ENCODE results near the gene GULP1.
"Not testable (repeated sequence)": the region's sequence is repeated elsewhere in the genome, so short reads cannot be mapped to it uniquely, and the experiment has no call there.

GULP1 gene

DNA sequence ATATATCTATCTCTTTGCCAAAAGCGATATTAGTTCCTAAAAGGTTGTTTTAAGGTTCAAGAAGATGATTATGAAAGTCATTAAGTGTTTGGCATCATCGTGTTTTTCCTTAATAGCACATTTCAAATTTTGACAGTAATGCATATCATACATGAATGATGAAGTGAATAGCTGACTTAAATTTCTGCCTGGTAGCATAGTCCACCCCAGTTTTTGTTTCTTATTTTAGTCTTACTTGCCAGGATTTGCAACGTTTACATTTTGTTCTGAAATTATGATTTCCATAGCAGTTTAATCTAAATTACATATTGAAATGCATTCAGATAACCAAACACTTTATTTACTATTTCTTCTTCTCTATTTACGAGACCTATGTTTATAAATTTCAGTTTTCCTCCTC, 201.1 kb downstream of the GULP1 start:
- no peak for DNase-seq

DNA sequence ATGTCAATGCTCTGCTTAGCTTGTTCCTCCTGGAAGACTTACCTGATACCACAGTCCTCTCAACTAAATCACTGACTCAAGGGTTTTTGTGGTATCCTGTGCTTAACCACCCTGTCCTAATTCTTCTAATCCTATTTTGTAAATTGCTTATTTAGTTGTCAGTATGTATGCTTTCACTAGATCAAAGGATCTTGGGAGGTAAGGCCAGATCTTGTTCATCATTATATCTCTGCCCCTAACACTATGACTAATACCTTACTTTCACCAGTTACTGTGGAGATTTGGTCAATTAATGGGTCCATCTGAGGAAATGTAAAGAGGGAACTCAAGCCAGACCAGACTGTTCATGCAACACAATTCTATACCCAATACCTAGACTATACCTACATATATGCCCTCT, 203.2 kb downstream of the GULP1 start:
- no peak for DNase-seq

DNA sequence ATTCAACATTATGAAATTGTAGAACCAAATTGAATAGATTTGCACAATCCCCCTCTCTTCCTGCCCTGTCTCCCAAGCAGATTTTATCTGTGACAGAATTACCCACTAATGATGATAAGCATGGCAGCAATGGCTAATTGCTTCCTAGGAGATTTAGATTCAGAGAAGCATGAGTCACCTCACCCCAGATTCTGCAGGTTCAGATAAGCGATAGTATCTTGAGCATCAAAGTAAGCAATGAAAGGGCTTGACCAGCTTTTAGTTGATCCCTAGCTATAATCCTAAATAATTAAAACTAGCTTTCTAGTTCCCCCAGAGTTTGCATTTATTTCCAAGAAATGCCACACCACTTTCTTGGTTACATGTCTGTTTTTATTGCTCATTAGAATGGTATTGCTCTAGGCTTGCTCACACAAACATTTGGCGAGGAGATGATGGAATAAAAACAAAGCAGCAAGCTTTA, 204.3 kb downstream of the GULP1 start:
- DNase-seq: no peak

DNA sequence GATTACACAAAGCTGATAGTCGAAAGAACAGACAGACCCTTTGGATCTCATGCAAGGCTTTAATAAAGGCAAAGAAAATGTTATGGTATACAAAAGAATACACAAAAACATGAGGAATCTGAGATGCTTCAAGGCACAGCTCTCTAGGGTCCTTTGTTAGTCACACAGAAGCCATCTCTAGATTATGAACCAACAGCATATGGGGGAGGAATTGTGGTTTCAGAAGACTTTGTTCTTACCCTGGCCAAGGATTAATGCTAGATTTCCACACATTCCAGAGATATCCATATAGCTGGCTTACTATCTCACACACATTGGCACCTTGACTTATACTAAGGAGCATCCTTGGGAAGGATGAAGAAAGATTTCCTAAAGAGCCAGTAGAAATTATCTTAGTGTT, 206.1 kb downstream of the GULP1 start:
- DNase-seq: no peak

DNA sequence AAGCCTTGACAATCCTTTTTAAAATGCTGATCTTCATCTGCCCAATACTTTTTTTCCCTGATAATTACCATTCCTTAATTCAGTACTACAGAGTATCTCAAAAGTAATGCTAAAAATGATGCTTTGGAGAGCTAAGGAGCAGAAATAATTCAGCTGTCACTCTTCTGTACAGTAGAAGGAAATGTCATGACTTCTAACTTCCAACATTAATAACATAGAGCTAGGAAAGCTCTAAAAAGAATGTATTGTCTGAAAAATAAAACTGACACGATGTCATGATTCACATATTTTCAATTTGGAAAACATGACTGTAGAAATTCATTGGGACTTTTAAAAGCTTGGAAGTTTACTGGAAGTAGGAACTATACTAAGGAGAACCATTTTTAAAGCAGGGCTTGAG, 212.3 kb downstream of the GULP1 start:
- DNase-seq: no peak

DNA sequence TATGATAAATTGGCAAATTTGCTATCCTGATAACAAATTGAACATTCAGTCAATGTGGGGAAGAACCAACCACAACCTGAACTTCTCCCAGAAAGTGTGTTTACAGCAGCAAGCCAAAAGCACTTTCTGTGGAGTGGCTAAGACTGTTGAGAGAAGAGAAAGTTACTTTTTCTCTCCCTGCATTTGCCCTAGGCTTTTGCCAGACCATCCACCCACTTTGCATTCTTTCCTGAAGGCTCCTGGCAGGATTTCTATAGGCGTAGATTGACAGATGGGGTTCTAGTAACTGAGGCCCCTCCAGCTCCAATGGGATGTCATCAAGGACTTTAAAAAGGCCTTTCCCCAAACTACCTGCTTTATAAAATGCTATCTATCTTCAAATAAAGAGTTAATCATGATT, 215.2 kb downstream of the GULP1 start:
- no peak for DNase-seq

DNA sequence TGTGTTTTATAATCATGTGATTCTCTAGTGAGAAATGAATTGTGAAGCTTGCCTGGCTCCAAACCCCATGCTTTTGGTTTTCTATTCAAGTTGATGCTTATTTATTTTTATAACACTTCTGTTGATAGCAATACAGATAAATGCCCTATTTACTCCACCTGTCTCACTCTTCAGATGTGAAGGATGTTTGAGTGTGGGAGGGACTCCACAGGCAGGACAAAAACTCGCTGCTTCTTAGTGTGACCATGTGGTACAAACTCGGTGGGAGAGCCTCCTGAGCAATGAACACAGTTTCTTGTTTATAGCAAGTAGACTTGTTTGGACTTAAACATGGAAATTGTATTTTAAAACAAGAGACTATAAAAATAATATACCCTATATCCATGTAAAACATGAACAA, 219.7 kb downstream of the GULP1 start:
- no peak for DNase-seq

DNA sequence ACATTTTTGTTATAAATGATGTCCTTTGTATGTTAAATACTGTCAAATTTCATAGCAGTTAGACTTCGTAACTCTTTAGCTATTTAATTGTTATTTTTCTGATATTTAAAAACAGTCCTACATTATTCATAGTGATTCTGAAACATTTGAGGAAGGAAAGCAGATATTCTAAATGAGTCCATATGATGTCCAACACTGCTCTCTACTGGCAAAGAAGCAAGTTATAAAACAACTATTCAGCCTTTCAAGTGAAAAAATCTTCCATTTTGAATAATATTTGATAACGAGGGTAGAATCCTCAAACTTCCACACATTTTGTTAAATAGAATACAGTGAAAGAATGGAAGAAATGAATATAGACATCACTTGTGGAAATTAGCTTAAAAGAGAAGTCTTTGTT, 220.8 kb downstream of the GULP1 start:
- DNase-seq: no peak

DNA sequence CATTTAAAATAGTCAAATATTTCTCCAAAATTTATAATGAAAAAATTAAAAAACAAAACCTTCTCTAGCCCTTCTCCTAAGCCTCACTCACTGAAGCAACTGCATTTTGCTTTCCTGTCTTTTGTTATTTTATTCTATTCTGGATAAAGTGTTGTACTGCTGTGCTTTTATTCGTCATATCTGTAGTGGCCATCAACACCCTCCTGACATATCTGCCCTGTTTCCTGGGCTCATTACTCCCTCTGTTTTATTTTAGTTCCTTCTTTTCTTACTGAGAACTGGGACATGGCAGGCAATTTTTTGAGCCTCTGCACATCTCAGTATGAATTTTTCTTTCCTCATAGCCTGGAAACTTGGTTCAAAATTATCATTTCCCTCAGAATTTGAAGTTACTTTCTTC, 224.2 kb downstream of the GULP1 start:
- DNase-seq: no peak

DNA sequence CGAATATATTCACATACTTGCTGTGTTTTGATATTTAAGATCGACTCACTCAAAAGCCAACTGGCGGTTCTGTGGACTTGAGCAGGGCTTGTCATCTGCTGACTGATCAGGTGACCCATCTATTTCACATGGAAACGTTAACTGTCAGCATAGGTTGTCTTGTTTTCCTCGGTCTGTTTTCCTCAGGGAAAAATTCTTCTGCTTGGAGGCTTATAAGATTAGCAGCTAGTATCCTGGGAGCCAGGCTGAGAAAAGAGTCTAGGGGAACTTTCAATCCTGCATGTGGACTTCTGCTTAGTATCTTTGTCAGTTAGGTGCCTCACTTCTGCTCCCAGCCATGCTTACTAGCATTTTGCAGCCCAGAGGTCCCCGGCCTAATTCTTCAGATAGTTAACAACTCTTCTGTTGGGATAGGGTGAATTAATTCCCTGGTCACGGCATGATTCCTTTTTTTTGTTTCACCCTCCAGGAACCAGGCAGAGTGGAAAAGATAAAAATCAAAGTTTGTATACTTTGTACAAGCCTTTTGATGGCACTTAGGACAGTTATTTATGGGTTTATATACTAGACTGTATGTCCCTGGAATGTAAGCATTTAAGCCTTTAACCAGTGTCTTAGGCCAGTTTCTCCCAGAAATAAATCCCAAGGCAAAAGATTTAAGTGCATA, 226.0 kb downstream of the GULP1 start:
- no peak for DNase-seq

DNA sequence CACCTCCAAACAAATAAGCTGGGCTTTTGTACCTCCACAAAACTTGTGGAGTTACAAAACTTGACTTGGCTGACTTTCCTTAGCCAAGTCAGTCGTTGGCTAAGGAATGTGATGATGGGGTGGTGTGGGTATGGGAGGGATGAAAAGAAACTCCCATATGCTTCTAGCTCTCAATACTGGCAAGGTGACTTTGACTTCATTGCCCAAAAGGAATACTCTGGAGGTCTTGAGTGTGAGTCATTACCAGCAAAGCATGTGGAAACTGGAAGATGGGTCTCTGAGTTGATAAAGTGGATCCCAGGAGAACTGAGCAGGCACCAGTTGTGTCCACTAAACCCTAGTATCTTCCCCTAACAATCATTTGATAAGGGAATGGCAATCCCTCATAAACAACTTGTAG, 226.7 kb downstream of the GULP1 start:
- DNase-seq: no peak

DNA sequence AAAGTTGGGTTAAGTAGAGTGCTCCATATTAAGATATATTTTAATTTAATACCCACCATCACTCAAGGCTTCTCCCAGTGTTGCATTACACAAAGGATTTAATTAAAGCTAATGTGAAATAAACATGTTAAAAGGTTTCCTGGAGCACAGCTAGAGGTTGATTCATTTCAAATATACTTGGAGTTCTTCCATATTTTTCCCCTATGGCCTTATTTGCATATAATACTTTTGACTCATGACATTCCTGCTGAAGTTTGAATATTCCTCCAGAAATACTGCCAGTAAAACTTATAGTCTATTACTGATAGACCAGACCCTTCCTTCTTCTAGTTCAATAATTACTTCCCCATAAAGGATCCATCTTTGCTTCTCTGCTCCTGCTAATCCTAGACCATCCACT, 227.5 kb downstream of the GULP1 start:
- DNase-seq: no peak

DNA sequence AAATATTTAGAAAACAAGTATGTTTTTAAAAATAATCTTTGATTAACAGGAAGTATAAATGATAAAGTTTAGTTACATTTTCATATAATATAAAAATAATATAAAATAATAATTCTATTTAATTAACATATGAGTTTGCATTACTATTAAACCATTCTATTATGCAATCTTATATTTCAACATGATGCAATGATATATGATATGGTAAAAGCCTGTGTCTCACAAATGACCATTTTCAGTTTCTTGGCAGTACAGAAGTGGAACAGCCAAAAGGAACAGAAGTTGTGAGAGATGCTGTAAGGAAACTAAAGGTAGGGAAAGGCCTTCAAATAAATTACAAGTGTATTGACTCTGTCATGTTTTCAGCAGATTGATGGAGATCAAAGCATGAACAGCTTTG, 230.8 kb downstream of the GULP1 start:
- DNase-seq: no peak

DNA sequence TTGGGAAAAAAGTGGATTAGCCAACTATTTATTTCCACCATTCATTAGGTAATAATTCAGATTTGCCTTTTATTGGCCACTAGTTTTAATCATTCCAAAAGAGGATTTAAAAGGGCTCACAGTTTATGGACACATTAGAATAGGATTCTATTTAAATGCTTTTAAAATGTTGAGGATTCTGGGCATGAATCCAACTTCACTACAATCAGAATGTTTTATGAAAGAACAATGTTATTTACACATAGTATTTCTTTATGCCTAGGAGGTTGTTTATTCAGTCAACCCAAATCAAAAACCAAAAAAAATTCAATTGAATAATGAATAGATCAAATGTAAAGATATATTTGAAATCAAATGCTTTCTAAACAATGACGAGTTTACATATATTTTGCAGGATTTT, 232.2 kb downstream of the GULP1 start:
- no peak for DNase-seq

DNA sequence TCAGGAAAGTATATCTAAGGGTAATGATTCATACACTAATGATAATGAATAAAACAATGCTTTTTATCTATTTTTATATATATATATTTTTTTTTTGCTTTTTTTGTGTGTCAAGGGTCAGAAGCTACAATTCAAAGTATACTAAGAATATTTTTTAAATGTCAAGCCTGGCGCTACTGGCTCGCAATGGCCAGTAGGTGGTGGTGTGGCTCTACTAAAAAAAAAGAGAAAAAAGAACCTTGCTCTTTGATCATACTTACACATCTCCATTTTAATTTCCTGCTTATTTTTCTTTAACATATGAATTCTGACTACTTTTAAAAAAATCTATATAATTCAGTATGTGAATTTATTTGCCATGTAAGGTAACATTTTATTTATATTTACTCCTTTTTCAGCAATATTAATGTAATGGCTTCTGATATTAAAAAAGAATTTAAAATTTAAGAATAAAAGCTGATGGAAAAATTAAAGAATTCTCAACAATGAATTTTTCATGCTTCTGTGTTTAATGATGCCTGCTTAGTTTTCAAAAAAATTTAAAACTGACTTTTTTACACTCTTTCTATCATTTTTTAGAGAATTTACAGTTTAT, 232.9 kb downstream of the GULP1 start:
- peak in 1 of 5 donors; percentile 10 for DNase-seq

DNA sequence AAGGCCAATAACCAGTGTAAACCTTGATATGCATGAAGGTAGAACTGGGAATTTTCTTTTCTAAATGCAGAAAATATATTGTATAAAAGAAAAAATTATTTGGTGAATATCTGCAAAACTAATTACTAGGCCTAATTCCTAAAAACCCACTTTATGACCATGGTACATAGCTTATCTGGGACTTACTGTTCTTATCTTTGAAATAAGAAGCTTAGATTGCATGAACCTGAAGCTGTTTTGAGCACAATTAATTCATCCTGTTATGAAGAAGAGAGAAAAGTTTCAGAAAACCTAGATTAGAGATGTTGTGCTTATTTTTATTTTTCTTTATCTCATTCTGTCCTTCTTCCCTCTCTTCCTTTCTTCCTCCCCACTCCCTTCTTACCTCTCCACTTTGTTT, 235.0 kb downstream of the GULP1 start:
- DNase-seq: no peak

DNA sequence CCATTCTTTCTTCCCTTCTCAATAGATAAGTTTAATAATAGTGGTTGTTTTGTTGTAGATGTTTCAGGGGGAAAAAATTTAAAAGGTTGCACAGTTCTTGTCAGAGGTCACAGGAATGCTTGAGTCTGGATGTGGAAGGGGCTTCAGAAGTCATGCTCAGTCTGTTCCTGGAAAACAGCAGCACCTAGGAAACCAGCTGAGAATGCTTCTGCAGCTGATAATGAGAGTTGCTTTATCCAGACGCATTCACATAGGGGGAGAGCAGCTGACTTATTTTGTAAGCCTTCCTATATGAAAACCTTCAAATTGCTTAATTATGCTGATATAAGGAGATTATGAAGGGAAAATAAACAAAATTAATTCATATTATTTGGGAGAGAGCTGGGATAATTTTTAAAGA, 235.5 kb downstream of the GULP1 start:
- no peak for DNase-seq

DNA sequence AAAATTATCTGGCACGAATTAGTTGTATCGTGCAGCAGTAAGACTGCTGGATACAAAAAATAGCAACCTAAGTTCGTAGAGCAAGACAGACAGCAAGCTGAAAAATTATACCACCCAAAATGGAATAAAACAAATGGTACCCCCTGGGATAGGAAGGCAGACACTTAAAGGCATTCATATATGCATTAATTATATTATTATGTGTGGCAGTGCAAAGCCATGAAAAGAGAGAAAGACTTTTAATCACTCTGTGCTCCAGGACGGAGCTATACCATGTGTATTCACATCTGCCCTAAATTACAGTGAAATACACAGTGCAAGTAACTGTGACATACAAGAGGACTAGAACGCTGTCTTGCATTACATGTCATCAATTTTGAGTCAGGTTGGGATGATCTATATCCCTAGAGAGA, 235.9 kb downstream of the GULP1 start:
- DNase-seq: no peak

DNA sequence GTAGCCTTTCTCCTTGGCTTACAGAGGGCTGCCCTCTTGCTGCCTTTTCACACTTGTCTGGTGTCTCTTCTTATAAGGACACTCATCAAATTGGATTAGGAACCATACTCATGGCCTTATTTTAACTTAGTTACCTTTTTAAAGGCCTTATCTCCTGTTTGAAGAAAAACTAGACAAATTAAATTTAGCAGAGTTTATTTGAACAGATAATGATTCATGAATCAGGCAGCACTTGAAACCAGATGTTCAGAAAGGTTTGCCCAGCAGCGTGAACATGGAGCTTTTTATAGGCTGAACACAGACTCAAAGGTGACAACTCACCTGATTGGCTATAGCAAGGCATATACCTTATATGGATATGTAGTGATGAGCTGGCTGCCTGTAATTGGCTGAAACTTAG, 238.0 kb downstream of the GULP1 start:
- no peak for DNase-seq

DNA sequence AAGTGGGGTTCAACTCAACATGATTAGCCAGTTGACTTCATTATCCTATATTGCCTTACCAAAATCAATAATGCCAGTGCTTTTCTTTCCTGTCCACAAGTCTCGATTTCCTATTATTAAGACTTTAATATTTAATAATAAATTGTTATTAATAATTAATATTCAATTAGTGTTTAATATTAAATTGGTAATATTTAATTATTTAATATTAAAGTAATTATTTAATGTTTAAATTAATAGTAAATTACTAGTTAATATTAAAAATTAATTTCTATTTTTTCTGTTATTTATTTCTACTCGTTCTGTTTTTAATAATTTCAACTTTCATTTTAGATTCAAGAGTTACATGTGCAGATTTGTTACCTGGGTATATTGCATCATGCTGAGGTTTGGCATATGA, 243.2 kb downstream of the GULP1 start:
- DNase-seq: no peak

DNA sequence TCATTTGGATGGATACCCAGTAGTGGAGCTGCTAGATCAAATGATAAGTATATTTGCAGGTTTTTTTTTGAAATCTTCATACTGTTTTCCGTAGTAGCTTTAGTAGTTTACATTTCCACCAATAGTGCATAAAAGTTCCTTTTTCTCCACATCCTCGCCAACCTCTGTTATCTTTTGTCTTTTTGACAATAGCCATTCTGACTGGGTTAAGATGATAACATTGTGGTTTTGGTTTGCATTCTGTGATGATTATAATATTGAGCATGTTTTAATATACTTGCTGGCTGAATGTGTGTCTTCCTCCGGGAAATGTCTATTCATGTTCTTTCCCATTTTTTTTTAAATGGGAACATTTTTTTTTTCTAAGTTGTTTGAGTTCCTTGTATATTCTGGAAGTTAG, 260.0 kb downstream of the GULP1 start:
- no peak for DNase-seq

DNA sequence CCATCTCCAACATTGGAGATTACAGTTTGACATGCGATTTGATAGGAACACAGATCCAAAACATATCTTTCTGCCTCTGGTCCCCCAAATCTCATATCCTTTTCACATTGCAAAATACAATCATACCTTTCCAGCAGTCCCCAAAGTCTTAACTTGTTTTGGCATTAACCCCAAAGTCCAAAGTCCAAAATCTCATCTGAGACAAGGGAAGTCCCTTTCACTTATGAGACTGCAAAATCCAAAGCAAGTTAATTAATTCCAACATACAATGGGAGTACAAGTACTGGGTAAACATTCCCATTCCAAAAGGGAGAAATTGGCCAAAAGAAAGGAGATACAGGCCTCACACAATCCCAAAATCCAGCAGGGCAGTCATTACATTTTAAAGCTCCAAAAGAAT, 265.4 kb downstream of the GULP1 start:
- no peak for DNase-seq

DNA sequence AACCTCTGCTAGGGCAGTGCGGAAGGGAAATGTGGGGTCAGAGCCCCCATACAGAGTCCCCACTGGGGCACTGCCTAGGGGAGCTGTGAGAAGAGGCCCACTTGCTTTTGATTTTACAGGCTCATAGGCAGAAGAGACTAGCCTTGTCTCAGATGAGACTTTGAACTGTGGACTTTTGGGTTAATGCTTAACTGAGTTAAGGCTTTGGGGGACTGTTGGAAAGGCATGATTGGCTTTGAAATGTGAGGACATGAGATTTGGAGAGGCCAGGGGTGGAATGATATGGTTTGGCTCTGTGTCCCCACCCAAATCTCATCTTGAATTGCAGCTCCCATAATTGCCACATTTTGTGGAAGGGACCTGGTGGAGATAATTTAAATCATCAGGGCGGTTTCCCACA, 267.8 kb downstream of the GULP1 start:
- DNase-seq: not testable (repeated sequence)

DNA sequence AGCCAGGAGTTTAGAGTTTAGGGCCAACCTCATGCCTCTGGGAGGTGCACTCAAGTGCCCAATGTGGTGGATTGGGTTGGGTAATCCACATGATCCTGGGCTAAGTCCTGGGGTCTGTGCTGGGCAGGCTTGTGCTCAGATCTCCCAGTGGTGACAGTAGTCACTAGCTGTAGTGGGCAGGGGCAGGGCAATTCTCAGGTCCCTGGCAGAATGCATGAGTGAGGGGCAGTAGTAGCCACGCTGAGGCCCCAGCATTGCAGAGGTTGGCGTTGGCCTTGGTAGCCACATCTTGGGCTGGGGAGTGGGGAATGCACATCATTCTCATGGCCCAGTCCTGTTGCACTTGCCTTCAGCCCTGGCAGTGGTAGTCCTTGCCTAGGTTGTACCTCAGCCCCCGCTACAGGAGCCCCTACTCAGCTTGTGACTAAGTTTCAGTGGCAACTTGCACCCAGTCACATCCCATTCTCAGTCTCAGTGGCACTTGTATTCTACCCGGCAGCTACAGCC, 269.9 kb downstream of the GULP1 start:
- DNase-seq: no peak
